Aorta (tissue), 5 donors: ENCODE results near the gene MKRN3. TPM values are rescaled to one million over a fixed set of nuclear protein-coding genes. Genes with fewer than 3 reads are reported as not detected.

Experiments
- ATAC-seq: fragments of 200-7000 bp; cut with Tn5 transposase; one replicate; pipeline ENCODE4 v1.9.1; 2022; ENCODE audit warnings: moderate library complexity; ENCODE audit not compliant: low FRiP score
- DNase-seq, 2 donors: peaks; one replicate each; pipeline ENCODE4 v3.0.0-alpha.2; 2020
- H3K27ac ChIP-seq, 2 donors: one replicate each; pipeline ENCODE4 v1.5.1; 2013; ENCODE audit warnings: low read length in 2 of 2, mild to moderate bottlenecking in 2 of 2, moderate library complexity in 2 of 2, control low read depth in 1 of 2, inconsistent platforms in 1 of 2, low read depth in 1 of 2
- H3K27me3 ChIP-seq, 2 donors: one replicate each; pipeline ENCODE4 v1.6.1; 2013; ENCODE audit warnings: control low read depth in 1 of 2, low read length in 1 of 2, mild to moderate bottlenecking in 1 of 2, moderate library complexity in 1 of 2; ENCODE audit not compliant: insufficient read depth in 2 of 2, control insufficient read depth in 1 of 2
- H3K36me3 ChIP-seq, 2 donors: one replicate each; pipeline ENCODE4 v1.6.1; 2013; ENCODE audit warnings: control low read depth in 1 of 2, low read length in 1 of 2, mild to moderate bottlenecking in 1 of 2; ENCODE audit not compliant: insufficient read depth in 2 of 2, control insufficient read depth in 1 of 2
- H3K4me1 ChIP-seq, 2 donors: one replicate each; pipeline ENCODE4 v1.6.1; 2013; ENCODE audit warnings: low read length in 2 of 2, control low read depth in 1 of 2, mild to moderate bottlenecking in 1 of 2, moderate library complexity in 1 of 2; ENCODE audit not compliant: insufficient read depth in 2 of 2, control insufficient read depth in 1 of 2
- H3K4me3 ChIP-seq, 2 donors: one replicate each; pipeline ENCODE4 v1.5.1; 2013; ENCODE audit warnings: low read length in 2 of 2, control low read depth in 1 of 2, mild to moderate bottlenecking in 1 of 2
- H3K9me3 ChIP-seq: one replicate; pipeline ENCODE4 v1.6.1; 2013; ENCODE audit warnings: mild to moderate bottlenecking, low read length; ENCODE audit not compliant: control insufficient read depth
- WGBS, 2 donors: extraction: QIAGEN DNeasy Blood & Tissue Kit; methylation state at CpG; one replicate each; pipeline ENCODE4 v1.1.7; 2013; 5-methylcytosine and 5-hydroxymethylcytosine counted together
- intact Hi-C, 2 donors: fragments of 100-400 bp; cut with DNase I; formaldehyde crosslinking; loops; one replicate each; pipeline versions ENCODE4 v1.14.2 to v1.15.0; 2022
- polyA plus RNA-seq, 2 donors: library from polyadenylated mRNA; stranded (reverse); fragments of 200-250 nt; gene quantifications; one replicate each; pipeline ENCODE4 v1.2.3, GENCODE V29; 2013
- total RNA-seq, 2 donors: library from RNA; stranded (reverse); fragmentation: NEBNext Ultra II Directional; extraction: Animal tissue kit (Norgen Biotek cat#: 25700); gene quantifications; one replicate each; pipeline ENCODE4 v1.2.1, GENCODE V29; 2021
- donor health status: healthy with polysubstance abuse.
- donor health status: Bipolar disorder and iron deficiency.
- donor health status: DM: no; HTN: no; CAD: no.
- donor health status: DM: no; HTN: no; CAD: no.
- donor health status: DM: yes; HTN: yes; CAD: no.

MKRN3 gene
- total and polyA plus RNA-seq, 4 donors: 0.13 to 1.6 (median 0.28) TPM; not detected in 1

DNA sequence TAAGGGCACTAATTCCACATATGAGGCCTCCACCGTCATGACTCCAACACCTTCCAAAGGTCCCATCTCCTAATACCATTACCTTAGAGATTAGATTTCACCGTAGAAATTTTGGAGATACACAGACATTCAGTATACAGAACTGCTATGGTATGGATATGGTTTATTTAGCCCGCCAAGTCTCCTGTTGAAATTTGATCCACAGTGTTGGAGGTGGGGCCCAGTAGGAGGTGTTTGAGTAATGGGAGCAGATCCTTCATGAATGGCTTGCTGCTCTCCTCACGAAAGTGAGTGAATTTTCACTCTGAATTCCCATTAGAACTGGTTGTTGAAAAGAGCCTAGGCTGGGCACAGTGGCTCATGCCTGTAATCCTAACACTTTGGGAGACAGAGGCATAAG is 7.4 kb downstream of the MKRN3 start:
- Histone ChIP-seq H3K27ac (no peak overlapping the region), H3K36me3 (no peaks in the 10 kb centered on the region), H3K4me3 (no peak overlapping the region), H3K9me3 (no peaks in the 10 kb centered on the region), H3K27me3 (no peaks in the 10 kb centered on the region), H3K4me1 (no peaks in the 10 kb centered on the region)
- 63 to 70% methylated on average over 4 of the region's 4 CpGs for WGBS, 2 donors
- no peak for ATAC-seq
- no peak for DNase-seq
- intact Hi-C loops: no loop called here

DNA sequence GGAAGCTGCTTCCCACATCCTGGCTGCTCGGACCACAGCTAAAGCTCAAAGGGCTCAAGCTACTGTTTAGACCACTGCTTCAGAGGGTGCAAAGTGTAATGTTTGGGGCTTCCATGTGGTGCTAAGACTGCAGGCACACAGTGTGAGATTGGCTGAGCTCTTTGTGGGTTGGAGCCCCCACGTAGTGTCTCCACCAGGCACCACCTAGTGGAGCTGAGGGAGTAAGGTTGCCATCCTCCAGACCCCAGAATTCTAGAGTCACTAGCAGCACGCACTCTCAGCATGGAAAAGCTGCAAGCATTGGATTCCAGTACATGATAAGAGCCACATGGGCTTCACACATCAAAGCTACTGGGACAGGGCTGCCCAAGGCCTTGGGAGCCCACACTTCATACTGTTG is 9.3 kb downstream of the MKRN3 start:
- intact Hi-C loops: no loop called here
- Histone ChIP-seq H3K9me3 (no peaks in the 10 kb centered on the region), H3K4me1 (no peaks in the 10 kb centered on the region), H3K36me3 (no peaks in the 10 kb centered on the region), H3K27ac (no peak overlapping the region), H3K27me3 (no peaks in the 10 kb centered on the region), H3K4me3 (no peak overlapping the region)
- 32 to 36% methylated on average over 3 of the region's 3 CpGs for WGBS, 2 donors
- ATAC-seq (no peak), DNase-seq (no peak)

DNA sequence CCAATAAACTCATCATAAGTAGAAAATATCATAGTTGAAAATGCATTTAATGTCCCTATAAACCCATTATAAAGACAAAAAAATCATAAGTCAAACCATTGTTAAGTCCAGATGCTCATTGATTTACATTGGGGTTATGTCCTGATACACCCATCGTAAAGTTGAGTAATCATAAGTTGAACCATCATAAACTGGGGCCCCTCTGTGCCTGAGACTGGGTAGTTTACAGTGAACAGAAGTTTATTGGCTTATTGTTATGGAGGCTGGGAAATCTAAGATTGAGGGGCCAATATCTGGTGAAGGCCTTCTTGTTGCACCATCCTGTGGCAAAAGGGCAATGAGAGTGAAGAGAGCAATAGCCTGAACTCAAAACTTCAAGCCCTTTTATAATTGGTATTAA is 10.6 kb downstream of the MKRN3 start:
- H3K27ac ChIP-seq: no peak overlapping the region
- intact Hi-C loops: no loop called here
- H3K9me3 ChIP-seq: no peaks in the 10 kb centered on the region
- no peaks in the 10 kb centered on the region for H3K36me3 ChIP-seq
- ATAC-seq (no peak), DNase-seq (no peak)
- H3K4me3 ChIP-seq: no peak overlapping the region
- H3K4me1 ChIP-seq: no peaks in the 10 kb centered on the region
- 62 to 67% methylated on average over 1 of the region's 1 CpG for WGBS, 2 donors
- H3K27me3 ChIP-seq: no peaks in the 10 kb centered on the region

DNA sequence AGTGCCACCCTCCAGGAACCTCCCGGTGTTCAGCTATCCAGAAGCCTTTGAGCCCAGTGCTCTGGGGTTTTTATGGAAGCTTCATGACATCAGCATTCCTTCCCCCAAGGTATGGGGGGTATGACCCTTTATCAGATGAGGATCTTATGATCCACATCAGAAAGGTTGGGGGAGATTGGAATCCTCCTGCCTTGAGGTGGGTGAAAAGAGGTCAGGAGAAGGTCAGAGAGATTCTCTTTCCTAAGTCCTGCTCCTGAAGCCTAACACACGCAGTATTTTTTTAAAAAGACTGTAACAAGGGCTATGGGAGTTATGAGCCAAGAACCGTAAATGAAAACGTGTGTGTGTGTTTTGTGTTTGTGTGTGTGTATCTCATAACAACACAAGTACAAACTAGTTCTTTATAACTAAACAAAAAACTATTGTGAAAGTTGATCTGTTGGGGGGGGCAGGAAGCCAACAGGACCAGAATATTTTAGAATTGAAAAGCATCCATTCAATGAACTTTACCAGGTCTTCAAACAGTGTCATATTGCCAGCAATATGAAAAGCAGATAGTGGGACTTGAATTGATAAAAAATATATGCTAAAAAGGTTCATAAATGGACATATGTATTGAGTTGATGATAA is 13.2 kb downstream of the MKRN3 start:
- Histone ChIP-seq H3K27ac (no peak overlapping the region), H3K27me3 (no peaks in the 10 kb centered on the region), H3K4me3 (no peak overlapping the region), H3K9me3 (no peaks in the 10 kb centered on the region), H3K4me1 (no peaks in the 10 kb centered on the region), H3K36me3 (no peaks in the 10 kb centered on the region)
- ATAC-seq (no peak), DNase-seq (no peak)
- WGBS, 2 donors: 58 to 63% methylated on average over 4 of the region's 4 CpGs
- intact Hi-C loops: no loop called here

DNA sequence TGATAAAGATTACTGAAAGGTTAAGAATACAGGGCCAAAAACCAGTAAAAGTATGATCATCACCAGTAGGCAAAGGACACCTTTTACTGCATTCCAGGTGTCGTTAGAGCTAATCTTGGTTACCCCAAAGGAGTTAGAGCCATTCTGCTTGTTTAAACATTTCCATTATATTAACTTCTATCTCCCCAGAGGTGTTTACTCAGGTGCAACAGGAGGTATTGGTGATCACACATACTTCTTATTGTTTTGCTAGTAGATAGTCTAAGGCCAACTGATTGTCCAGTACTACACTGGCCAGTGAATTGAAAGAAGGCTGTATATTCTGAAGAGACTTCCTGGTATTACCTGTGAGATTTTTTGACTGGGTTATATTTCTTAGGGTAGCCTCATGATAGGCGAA is 22.8 kb downstream of the MKRN3 start:
- no peaks in the 10 kb centered on the region for H3K4me1 ChIP-seq
- no peaks in the 10 kb centered on the region for H3K36me3 ChIP-seq
- H3K4me3 ChIP-seq: no peak overlapping the region
- intact Hi-C loops: no loop called here
- 71 to 82% methylated on average over 2 of the region's 2 CpGs for WGBS, 2 donors
- no peaks in the 10 kb centered on the region for H3K27me3 ChIP-seq
- ATAC-seq: no peak
- H3K27ac ChIP-seq: no peak overlapping the region
- peaks cover 1% of the 10 kb centered on the region for H3K9me3 ChIP-seq
- no peak for DNase-seq

DNA sequence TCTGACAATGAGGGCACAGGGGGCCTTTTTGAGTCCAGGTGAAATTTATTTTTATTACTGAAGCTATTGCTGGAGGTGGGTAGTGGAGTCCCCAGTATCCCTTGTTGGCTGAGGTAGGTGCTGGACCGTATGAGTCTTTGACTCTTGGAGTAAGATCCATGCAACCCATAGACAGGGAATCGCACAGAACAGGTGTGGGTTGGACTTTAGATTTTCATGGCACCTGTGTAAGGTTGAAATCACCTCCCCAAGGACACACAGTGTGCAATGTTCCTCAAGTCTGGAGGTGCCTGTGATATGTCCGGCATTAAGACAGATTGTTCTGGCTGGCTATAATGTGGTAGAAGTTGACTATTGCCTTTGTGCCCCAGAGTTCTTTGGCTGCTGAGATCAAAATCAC is 23.5 kb downstream of the MKRN3 start:
- DNase-seq: no peak
- intact Hi-C loops: no loop called here
- 55% methylated on average over 3 of the region's 3 CpGs for WGBS, 2 donors

DNA sequence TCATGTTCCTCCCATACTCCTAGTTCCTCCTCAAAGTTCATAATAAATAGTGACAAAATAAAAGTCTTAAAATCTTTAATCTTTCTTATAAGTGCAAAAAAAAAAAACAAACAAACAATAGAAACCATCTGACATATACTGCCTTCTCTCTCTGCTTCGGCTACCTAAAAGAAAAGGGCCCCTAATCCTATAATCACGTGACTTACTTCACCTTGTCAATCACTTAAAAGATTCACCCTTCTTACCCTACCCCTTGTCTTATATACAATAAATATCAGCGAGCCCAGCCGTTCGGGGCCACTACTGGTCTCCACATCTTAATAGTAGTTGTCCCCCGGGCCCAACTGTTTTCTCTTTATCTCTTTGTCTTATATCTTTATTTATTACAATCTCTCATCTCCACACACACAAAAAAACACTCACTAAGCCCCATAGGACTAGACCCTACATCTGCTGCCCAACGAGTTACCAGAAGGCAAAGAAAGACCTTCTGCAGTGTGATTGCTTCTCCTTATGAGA is 28.8 kb downstream of the MKRN3 start:
- DNase-seq: no peak
- ATAC-seq: no peak
- no peaks in the 10 kb centered on the region for H3K4me1 ChIP-seq
- intact Hi-C loops: no loop called here
- no peaks in the 10 kb centered on the region for H3K36me3 ChIP-seq
- 72% methylated on average over 7 of the region's 7 CpGs for WGBS, 2 donors
- H3K9me3 ChIP-seq: peaks cover 4% of the 10 kb centered on the region
- no peaks in the 10 kb centered on the region for H3K27me3 ChIP-seq
- no peak overlapping the region for H3K27ac ChIP-seq
- H3K4me3 ChIP-seq: no peak overlapping the region

More for the DNA sequence above, 23.5 kb downstream of the MKRN3 start:
- H3K36me3 ChIP-seq: no peaks in the 10 kb centered on the region
- H3K9me3 ChIP-seq: peaks cover 1% of the 10 kb centered on the region
- ATAC-seq: no peak
- H3K4me3 ChIP-seq: no peak overlapping the region
- no peaks in the 10 kb centered on the region for H3K27me3 ChIP-seq
- H3K4me1 ChIP-seq: no peaks in the 10 kb centered on the region
- H3K27ac ChIP-seq: no peak overlapping the region

DNA sequence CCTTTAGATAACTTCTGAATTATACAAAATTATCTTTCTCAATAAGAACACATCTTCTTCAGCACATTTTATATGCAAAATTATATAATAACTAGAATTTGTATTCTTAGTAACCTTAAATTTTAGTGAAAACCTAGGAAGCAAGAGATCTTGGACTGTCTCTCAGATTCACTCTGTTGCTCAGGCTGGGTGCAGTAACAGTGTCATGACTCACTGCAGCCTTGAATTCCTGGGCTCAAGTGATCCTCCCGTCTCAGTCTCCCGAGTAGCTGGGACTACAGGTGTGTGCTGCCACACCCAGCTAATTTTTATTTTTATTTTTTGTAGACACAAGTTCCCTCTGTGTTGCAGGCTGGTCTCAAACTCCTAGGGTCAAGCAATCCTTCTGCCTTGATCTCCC is 29.9 kb downstream of the MKRN3 start:
- H3K27ac ChIP-seq: no peak overlapping the region
- H3K9me3 ChIP-seq: peaks cover 4% of the 10 kb centered on the region
- no peak for ATAC-seq
- no peak overlapping the region for H3K4me3 ChIP-seq
- DNase-seq: no peak
- H3K36me3 ChIP-seq: no peaks in the 10 kb centered on the region
- intact Hi-C loops: no loop called here
- no peaks in the 10 kb centered on the region for H3K27me3 ChIP-seq
- WGBS, 2 donors: 56 to 77% methylated on average over 2 of the region's 2 CpGs
- H3K4me1 ChIP-seq: no peaks in the 10 kb centered on the region

DNA sequence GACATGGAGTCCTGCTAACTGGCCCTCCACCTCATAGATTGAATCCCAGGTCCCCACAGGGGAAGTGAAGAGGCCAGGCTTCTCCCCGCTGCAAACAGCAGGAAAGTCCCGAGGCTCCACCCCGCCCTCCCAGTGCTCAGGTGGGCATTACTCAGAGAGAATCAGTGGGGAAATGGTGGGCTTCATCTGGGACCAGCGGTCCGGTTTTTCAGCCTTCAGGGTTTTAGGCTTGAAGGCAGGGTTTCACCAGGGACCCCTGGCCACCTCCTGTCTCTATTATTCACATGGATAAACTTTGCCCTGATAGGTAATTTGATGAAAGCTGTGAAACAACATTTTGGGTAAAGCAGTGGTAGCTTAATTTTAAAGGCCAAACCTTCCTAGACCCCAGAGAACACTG is 31.3 kb downstream of the MKRN3 start:
- intact Hi-C loops: no loop called here
- ATAC-seq: no peak
- WGBS, 2 donors: 73 to 76% methylated on average over 5 of the region's 5 CpGs

More for the DNA sequence above, 31.3 kb downstream of the MKRN3 start:
- Histone ChIP-seq H3K4me3 (no peak overlapping the region), H3K36me3 (no peaks in the 10 kb centered on the region), H3K9me3 (peaks cover 2% of the 10 kb centered on the region), H3K4me1 (no peaks in the 10 kb centered on the region), H3K27me3 (no peaks in the 10 kb centered on the region), H3K27ac (no peak overlapping the region)
- no peak for DNase-seq
